Measurements from ENCODE around the gene WBP1. TPM values are rescaled to one million over a fixed set of nuclear protein-coding genes. Genes with fewer than 3 reads are reported as not detected.
A peak's percentile ranks its signal among the peaks of the same experiment; 100 is the strongest.
"Not testable (repeated sequence)": the region's sequence is repeated elsewhere in the genome, so short reads cannot be mapped to it uniquely, and the experiment has no call there.

The WBP1 gene
- total RNA-seq, 3 donors from 2014 or later = 19.3 to 21.5 (median 19.4) TPM

DNA sequence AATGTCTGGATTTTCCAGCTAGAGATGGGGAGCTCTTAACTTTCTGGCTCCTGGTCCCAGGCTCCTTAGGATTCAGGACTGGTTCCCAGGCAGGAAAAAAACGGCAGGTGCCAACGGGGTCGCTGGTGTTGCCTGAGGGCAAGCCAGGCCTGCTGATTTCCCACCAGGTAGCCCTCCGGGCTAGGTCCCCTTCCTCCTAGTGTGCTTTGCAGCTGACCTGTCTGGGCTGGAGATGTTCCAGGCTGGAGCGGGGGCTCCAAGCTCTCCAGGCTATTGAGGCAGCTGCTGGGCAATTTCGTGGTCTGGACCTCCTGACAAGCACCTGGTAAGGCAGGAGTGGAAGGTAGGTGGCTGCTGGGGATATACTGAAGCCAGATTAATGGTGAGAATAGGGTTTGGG is 16.2 kb downstream of the WBP1 start:
- H3K27me3 Mint-ChIP-seq (ENCODE audit: low read depth) = no peaks in the 10 kb centered on the region
- ATAC-seq (no peak), DNase-seq (no peak)
- H3K4me1 Mint-ChIP-seq (ENCODE audit: low read depth) = peaks cover 23% of the 10 kb centered on the region
- peak overlapping the region; percentile 26 for H3K4me3 Mint-ChIP-seq
- H3K36me3 Mint-ChIP-seq (ENCODE audit: insufficient read depth) = peaks cover 23% of the 10 kb centered on the region
- no peaks in the 10 kb centered on the region for H3K9me3 Mint-ChIP-seq

DNA sequence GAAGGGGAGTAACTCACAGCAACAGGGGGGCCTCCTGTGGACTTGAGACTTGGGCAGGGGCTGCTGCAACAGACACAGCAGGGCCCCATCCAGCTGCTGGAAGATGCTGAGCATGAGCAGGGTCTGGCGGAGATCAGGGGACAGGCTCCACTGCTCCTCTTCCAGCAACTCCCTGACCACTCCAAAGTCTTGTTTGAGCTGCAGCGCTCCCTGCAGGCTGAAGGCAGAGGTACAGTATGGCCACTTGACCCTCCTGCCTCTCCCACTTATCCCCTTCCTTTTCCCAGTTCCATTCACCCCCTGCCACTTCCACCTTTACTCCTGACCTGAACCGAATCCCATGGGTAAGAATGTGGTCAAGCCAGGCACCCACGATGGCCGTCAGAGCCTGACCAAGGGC is 16.7 kb downstream of the WBP1 start:
- H3K27me3 Mint-ChIP-seq (ENCODE audit: low read depth) = no peaks in the 10 kb centered on the region
- DNase-seq = no peak
- peaks cover 21% of the 10 kb centered on the region for H3K4me1 Mint-ChIP-seq (ENCODE audit: low read depth)
- no peak for ATAC-seq
- H3K9me3 Mint-ChIP-seq = no peaks in the 10 kb centered on the region
- H3K36me3 Mint-ChIP-seq (ENCODE audit: insufficient read depth) = peaks cover 23% of the 10 kb centered on the region
- no peak overlapping the region for H3K4me3 Mint-ChIP-seq

DNA sequence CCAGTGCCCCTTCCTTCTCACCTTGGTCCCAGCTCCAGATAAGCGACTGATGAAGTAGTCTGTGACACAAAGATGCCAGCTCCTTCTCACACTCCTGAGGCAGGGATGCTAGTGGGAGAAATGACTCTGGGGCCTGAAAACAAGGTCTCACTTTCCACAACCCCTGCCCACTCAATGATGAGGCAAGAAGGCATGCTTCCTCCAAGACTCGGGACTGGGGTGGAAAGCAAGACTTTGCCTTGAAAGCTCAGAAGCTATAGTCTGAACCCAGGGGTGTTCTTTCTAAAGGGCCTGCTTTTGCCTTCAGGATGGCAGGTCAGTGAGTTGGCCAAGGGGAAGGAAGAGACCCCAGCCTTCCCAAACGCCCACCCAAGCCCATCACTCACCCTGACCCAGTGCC is 23.2 kb downstream of the WBP1 start:
- no peak for ATAC-seq
- DNase-seq = no peak
- no peaks in the 10 kb centered on the region for H3K27me3 Mint-ChIP-seq (ENCODE audit: low read depth)
- no peaks in the 10 kb centered on the region for H3K9me3 Mint-ChIP-seq
- H3K36me3 Mint-ChIP-seq (ENCODE audit: insufficient read depth) = peaks cover 12% of the 10 kb centered on the region
- H3K4me1 Mint-ChIP-seq (ENCODE audit: low read depth) = peaks cover 30% of the 10 kb centered on the region
- H3K4me3 Mint-ChIP-seq = peak overlapping the region; percentile 99

DNA sequence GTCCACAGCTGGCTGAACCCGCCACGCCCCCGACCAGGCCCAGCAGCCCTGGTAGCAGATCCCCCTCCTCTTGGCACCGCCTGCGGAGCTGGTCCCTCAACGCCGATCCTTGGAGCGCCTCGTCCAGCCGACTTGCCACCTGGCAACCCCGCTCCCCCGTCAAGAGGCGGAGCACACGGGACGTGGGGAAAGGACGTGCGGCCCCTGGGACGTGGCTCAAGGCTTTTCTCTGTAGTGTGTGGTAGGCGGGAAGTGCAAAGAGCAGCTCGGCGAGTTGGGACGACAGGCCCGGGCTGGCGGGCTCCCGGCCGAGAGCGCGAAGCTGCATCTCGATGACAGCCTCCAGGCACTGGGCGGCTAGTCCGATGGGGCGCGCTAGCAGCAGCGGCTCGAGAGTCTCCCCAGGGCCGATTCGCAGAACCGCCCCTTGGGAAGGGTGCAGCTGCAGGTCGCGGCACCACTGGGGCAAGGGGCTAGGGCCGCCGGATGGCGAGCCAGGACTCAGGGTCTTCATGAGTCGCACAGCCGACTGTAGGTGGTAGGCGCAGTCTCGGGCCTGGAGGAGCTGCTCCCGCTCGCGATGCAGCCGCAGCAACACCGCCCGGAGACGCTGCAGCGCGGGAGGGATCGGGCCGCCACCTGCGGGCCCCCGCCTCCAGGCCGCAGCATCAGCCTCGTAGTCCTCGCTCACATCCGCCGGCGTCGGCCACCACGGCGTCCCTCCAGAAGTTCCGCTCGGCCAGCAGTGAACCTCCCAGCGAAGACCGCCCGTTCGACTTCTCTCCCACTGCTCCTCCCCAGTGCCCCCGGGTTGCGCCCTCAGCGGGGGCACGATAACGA is 23.9 kb downstream of the WBP1 start:
- peak; percentile 60 to 64 for ATAC-seq
- no peak for DNase-seq
- H3K4me3 Mint-ChIP-seq = peak overlapping the region; percentile 99
- H3K9me3 Mint-ChIP-seq = no peaks in the 10 kb centered on the region
- no peaks in the 10 kb centered on the region for H3K27me3 Mint-ChIP-seq (ENCODE audit: low read depth)
- H3K4me1 Mint-ChIP-seq (ENCODE audit: low read depth) = peaks cover 30% of the 10 kb centered on the region
- H3K36me3 Mint-ChIP-seq (ENCODE audit: insufficient read depth) = peaks cover 17% of the 10 kb centered on the region

DNA sequence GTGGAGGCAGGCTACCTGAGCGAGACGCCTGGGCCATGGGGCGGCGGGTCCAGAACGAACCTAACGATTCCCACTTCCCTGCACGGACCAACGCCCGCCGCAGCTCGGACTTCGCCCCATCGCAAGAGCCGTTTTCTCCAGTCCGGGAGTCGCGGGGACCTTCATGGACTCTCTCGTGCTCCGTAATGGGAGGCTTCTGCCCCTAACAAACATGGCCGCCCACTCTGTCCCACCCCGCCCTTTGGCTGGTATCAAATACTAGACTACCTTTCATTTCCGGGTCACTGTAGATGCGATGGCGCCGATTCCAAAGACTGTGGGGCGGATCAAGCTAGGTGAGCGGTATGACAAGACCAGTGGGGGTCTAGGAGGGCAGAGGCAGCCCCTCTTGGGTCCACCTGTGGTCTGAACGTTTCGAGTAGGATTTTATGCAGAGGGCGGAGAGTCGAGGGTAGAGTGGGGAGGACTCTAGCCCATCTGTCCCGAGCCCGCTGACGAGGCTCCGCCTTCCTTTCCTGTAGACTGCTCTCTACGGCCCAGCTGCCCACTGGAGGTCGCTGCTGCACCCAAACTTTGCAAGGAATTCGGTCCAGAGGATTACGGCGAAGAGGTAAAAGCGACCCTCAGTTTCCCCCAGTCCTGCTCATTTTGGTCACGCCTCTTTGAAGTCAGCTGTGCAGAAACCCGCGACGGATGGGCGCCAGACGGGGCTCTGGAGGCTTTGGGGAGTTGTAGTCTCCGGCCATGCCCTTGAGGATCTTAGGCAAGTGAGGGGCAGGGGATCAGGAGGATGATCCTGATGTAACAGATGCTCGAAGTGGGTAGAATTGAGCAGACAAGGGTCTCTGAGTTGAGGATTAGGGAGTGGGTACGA is 24.8 kb downstream of the WBP1 start, which contains the start of the genes CCDC142 and TTC31:
Gene CCDC142 (minus strand): TSS at position 198 of the 874 bp plus-strand sequence. CDS start 161 bp downstream, at position 37.
Gene TTC31 (plus strand): TSS at position 281 of the 874 bp plus-strand sequence. CDS start 15 bp downstream, at position 296.
- peak; percentile 90 for DNase-seq
- ATAC-seq = peak; percentile 91 to 93
- Mint-ChIP-seq H3K4me1 (ENCODE audit: low read depth) (peaks cover 30% of the 10 kb centered on the region), H3K4me3 (peak within 1 kb of the TSS; percentile 99), H3K36me3 (ENCODE audit: insufficient read depth) (peaks cover 14% of the 10 kb centered on the region), H3K27me3 (ENCODE audit: low read depth) (no peaks in the 10 kb centered on the region), H3K9me3 (no peaks in the 10 kb centered on the region)

DNA sequence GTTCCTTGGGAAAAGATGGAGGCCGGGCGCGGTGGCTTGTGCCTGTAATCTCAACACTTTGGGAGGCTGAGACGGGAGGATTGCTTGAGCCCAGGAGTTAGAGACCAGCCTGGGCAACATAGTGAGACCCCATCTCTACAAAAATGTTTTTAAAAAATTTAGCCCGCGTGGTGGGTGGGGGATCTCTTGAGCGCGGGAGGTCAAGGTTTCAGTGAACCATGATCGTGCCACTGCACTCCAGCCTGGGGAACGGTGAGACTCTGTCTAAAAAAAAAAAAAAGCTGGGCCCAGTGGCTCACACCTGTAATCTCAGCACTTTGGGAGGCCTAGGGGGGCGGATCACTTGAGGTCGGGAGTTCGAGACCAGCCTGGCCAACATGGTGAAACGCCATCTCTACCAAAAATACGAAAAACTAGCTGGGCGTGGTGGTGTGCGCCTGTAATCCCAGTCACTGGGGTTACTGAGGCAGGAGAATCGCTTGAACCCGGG is 25.5 kb downstream of the WBP1 start:
- DNase-seq; H3K27me3 Mint-ChIP-seq (ENCODE audit: low read depth); ATAC-seq; H3K9me3 Mint-ChIP-seq: not testable (repeated sequence)
- peak overlapping the region; percentile 99 for H3K4me3 Mint-ChIP-seq
- H3K36me3 Mint-ChIP-seq (ENCODE audit: insufficient read depth) = peaks cover 14% of the 10 kb centered on the region
- H3K4me1 Mint-ChIP-seq (ENCODE audit: low read depth) = peaks cover 30% of the 10 kb centered on the region

DNA sequence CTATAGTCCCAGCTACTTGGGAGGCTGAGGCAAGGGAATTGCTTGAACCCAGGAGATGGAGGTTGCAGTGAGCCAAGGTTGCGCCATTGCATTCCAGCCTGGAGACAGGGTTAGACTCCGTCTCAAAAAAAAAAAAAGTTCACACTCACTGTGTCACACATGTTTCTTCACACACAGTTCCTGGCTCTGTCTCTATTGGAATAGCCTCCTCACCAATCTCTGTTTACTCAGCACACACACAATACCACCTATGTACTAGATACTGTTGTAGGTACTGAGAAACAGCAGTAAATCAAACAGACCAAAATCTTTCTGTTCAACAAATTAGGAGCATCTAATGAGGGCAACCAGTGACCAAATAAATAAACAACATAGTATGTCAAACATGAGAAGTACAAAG is 27.9 kb downstream of the WBP1 start:
- peaks cover 15% of the 10 kb centered on the region for H3K4me1 Mint-ChIP-seq (ENCODE audit: low read depth)
- H3K36me3 Mint-ChIP-seq (ENCODE audit: insufficient read depth) = peaks cover 26% of the 10 kb centered on the region
- H3K27me3 Mint-ChIP-seq (ENCODE audit: low read depth) = no peaks in the 10 kb centered on the region
- DNase-seq = no peak
- no peak for ATAC-seq
- no peaks in the 10 kb centered on the region for H3K9me3 Mint-ChIP-seq
- H3K4me3 Mint-ChIP-seq = no peak overlapping the region

DNA sequence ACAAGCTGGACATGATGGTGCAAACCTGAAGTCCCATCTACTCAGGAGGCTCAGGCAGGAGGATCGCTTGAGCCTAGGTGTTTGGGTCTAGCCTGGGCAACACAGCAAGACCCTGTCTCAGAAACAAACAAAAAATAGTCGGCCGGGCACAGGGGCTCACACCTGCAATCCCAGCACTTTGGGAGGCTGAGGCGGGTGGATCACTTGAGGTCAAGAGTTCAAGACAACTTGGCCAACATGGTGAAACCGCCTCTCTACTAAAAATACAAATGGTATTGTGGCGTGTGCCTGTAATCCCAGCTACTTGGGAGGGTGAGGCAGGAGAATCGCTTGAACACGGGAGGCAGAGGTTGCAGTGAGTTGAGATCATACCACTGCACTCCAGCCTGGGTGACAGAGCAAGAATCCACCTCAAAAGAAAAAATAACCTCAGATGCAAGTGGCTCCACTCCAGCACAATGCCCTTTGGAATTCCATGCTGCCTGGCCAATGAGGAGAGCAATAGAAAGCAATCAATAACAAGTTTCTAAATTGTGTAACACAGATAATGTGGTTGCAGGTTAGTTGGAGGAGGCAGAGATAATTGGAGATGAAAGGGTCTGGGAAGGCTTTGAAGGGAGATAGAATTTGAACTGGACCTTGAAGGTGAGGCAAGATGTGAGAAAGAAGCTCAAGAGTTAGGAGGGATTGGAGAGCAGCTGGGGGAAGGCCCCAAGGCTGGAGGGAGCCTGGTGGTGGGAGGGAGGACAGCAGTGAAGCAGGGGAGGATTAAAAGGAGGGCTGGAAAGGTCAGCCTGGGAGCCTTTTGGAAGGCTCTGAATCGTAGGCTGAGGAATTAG is 30.6 kb downstream of the WBP1 start:
- Mint-ChIP-seq H3K27me3 (ENCODE audit: low read depth) (no peaks in the 10 kb centered on the region), H3K9me3 (no peaks in the 10 kb centered on the region), H3K4me1 (ENCODE audit: low read depth) (peaks cover 4% of the 10 kb centered on the region), H3K36me3 (ENCODE audit: insufficient read depth) (peaks cover 42% of the 10 kb centered on the region), H3K4me3 (no peak overlapping the region)
- ATAC-seq = no peak
- no peak for DNase-seq

DNA sequence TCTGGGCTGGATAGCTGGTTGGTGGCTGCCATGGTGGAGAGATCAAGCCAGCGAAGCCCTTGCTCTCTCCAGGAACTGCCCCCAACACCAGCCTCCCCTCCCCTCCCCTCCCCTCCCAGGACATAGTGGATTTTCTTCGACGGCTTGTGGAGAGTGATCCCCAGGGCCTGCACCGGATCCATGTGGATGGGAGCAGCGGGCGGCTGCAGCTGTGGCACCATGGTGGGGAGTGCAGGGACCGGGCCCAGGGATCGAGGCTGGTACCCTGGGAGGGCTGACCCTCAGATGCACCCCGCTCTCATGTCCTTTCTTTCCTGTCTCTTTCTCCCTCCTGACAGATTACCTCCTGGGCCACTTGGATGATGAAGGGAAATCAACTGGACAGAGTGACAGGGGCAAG is 31.7 kb downstream of the WBP1 start:
- Mint-ChIP-seq H3K9me3 (no peaks in the 10 kb centered on the region), H3K27me3 (ENCODE audit: low read depth) (no peaks in the 10 kb centered on the region), H3K4me3 (no peak overlapping the region), H3K4me1 (ENCODE audit: low read depth) (peaks cover 2% of the 10 kb centered on the region), H3K36me3 (ENCODE audit: insufficient read depth) (peaks cover 47% of the 10 kb centered on the region)
- DNase-seq (no peak), ATAC-seq (no peak)

DNA sequence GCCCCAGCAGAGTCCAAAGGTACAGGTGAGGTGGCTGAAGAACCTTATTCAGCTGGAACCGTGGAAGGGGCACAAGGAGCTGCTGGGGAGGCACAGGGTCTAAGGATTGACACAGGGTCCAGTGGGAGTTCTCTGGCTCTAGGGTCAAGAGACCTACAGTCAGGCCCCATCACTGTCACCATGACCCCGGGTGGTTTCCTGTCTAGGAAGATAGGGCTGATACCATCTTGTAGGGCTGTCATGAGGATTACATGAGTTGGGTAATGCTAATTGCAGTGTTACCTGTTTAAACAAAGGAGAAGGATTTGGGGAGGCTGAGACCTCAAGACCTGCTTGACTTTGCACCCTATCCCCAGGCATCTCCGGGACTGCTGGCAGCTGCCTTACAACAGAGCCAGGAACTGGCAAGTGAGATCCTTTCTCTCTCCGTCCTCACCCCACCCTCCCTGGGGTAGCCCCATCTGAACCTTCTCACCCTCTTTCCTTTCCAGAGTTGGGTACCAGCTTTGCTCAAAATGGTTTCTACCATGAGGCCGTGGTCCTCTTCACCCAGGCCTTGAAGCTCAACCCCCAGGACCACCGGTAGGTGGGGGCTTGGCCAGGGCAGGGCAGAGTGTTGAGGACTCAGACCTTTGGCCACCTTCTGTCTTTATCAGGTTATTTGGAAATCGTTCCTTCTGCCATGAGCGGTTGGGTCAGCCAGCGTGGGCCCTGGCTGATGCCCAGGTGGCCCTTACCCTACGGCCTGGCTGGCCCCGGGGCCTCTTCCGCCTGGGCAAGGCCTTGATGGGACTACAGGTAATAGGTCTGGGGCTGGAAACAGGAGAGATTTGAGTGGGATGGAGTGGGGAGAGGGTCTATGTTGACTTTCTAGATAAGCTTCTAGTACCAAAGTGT is 33.7 kb downstream of the WBP1 start:
- no peaks in the 10 kb centered on the region for H3K4me1 Mint-ChIP-seq (ENCODE audit: low read depth)
- no peak for ATAC-seq
- DNase-seq = no peak
- no peaks in the 10 kb centered on the region for H3K9me3 Mint-ChIP-seq
- H3K36me3 Mint-ChIP-seq (ENCODE audit: insufficient read depth) = peaks cover 38% of the 10 kb centered on the region
- no peaks in the 10 kb centered on the region for H3K27me3 Mint-ChIP-seq (ENCODE audit: low read depth)
- H3K4me3 Mint-ChIP-seq = no peak overlapping the region

DNA sequence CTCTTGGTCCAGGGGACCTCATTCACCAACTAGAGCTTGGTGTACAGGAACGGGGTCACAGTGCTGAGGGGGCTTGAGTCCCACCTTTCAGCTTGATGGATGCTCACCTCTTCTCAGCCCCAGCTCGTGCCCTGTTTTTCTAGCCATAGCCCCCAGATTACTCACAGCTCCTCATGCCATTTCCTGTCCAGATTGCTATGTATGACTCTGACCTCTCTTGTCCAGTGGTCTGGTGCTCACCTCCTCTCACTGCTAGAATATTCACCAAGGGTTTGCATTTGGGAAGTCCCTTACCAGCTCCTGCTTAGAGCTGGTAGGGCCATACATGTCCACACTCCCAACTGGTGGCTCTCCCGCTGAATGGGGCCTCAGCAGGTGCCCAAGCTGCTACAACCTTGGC is 35.3 kb downstream of the WBP1 start:
- Mint-ChIP-seq H3K36me3 (ENCODE audit: insufficient read depth) (peaks cover 37% of the 10 kb centered on the region), H3K27me3 (ENCODE audit: low read depth) (peaks cover 11% of the 10 kb centered on the region), H3K4me3 (no peak overlapping the region), H3K9me3 (no peaks in the 10 kb centered on the region), H3K4me1 (ENCODE audit: low read depth) (peaks cover 11% of the 10 kb centered on the region)
- ATAC-seq (no peak), DNase-seq (no peak)

DNA sequence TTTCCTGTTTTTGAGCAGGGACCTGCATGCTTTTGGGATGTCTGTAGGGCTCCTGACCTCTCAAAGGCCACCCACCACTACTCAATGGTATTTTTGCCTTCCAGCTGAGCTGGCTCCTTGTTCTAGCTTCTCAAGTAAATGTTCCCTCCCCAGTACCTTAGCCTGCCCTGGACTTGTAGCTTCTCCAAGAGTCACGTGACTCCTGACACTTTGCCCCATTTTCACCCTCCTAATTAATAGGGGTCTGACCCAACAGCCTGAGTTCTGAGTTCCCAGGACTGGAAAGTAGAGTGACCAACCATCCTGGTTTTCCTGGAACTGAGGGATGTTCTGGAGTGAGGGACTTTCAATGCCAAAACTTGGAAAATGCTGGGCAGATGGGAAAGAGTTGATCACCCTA is 37.2 kb downstream of the WBP1 start:
- H3K4me1 Mint-ChIP-seq (ENCODE audit: low read depth) = peaks cover 24% of the 10 kb centered on the region
- no peak overlapping the region for H3K4me3 Mint-ChIP-seq
- no peaks in the 10 kb centered on the region for H3K9me3 Mint-ChIP-seq
- ATAC-seq (no peak), DNase-seq (no peak)
- peaks cover 27% of the 10 kb centered on the region for H3K36me3 Mint-ChIP-seq (ENCODE audit: insufficient read depth)
- H3K27me3 Mint-ChIP-seq (ENCODE audit: low read depth) = peaks cover 27% of the 10 kb centered on the region
